ENCODE results near the gene PARP16.

The PARP16 gene, protein sequence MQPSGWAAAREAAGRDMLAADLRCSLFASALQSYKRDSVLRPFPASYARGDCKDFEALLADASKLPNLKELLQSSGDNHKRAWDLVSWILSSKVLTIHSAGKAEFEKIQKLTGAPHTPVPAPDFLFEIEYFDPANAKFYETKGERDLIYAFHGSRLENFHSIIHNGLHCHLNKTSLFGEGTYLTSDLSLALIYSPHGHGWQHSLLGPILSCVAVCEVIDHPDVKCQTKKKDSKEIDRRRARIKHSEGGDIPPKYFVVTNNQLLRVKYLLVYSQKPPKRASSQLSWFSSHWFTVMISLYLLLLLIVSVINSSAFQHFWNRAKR

DNA sequence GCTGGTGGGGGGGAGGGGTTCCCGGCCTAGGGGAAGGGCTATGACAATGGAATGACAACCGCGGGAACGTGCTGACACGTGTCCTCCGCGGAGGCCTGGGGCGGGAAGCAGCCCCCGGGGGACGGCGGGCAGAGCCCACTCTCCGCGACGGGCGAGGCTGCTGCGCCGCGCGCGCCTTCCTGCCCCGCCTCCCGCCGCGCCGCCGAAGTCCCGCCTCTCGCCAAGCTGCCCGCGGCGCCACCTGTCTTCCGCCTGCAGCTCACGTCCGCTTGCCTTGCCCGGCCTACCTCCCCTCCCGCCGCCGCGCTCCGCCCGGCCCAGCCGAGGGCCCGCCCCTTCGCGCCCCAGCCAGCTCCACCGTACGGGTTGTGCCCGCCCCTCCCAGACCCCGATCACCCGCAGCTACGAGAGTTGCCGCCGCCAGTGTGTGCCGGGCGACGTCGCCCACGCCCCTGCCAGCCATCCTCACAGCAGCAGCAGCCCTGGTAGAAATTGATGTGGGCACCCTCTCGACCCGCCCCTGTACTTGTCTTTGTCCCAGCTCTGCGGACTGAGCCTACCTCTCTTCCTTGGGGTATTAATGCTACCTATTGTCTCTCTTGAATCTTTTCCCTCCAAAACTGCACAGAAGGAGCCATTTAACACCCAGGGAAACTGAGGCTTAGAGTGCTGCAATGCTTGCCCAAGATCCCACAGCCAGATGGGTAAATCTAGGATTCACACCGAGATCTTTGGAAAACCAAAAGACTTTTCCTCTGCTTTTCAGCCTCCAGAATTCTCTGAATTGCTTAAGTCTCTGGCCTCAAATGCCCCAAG is at the start of gene PARP16:
TSS of gene PARP16 (minus strand) at position 180 of the 816 bp plus-strand sequence. CDS start 457 bp downstream, outside the sequence.
- no peaks in the 10 kb centered on the region for H3K36me3 ChIP-seq (ENCODE audit: insufficient read depth)
- peaks cover 20% of the 10 kb centered on the region for H3K4me1 ChIP-seq (ENCODE audit: low read depth, poor library complexity, severe bottlenecking)
- H2AFZ ChIP-seq (ENCODE audit: low read depth): peak within 1 kb of the TSS; percentile 97
- no peaks in the 10 kb centered on the region for H3K27me3 ChIP-seq (ENCODE audit: insufficient read depth, low read depth)
- peak within 1 kb of the TSS; percentile 67 for H3K9ac ChIP-seq
- H3K4me2 ChIP-seq: peak within 1 kb of the TSS; percentile 95
- no peak within 1 kb of the TSS for H3K4me3 ChIP-seq (IDR thresholded peaks at IDR 0.05; ENCODE audit: insufficient read depth, low read depth, low read length)
- H3K27ac ChIP-seq: peak within 1 kb of the TSS; percentile 64
- no peaks in the 10 kb centered on the region for H4K20me1 ChIP-seq (ENCODE audit: insufficient read depth)
- H3K79me2 ChIP-seq (ENCODE audit: insufficient read depth, low read depth): no peaks in the 10 kb centered on the region
- TF ChIP-seq, protein P1, sequence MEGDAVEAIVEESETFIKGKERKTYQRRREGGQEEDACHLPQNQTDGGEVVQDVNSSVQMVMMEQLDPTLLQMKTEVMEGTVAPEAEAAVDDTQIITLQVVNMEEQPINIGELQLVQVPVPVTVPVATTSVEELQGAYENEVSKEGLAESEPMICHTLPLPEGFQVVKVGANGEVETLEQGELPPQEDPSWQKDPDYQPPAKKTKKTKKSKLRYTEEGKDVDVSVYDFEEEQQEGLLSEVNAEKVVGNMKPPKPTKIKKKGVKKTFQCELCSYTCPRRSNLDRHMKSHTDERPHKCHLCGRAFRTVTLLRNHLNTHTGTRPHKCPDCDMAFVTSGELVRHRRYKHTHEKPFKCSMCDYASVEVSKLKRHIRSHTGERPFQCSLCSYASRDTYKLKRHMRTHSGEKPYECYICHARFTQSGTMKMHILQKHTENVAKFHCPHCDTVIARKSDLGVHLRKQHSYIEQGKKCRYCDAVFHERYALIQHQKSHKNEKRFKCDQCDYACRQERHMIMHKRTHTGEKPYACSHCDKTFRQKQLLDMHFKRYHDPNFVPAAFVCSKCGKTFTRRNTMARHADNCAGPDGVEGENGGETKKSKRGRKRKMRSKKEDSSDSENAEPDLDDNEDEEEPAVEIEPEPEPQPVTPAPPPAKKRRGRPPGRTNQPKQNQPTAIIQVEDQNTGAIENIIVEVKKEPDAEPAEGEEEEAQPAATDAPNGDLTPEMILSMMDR (conservative IDR thresholded peaks at IDR 0.05; ENCODE audit: low read depth, low read length): no peak

DNA sequence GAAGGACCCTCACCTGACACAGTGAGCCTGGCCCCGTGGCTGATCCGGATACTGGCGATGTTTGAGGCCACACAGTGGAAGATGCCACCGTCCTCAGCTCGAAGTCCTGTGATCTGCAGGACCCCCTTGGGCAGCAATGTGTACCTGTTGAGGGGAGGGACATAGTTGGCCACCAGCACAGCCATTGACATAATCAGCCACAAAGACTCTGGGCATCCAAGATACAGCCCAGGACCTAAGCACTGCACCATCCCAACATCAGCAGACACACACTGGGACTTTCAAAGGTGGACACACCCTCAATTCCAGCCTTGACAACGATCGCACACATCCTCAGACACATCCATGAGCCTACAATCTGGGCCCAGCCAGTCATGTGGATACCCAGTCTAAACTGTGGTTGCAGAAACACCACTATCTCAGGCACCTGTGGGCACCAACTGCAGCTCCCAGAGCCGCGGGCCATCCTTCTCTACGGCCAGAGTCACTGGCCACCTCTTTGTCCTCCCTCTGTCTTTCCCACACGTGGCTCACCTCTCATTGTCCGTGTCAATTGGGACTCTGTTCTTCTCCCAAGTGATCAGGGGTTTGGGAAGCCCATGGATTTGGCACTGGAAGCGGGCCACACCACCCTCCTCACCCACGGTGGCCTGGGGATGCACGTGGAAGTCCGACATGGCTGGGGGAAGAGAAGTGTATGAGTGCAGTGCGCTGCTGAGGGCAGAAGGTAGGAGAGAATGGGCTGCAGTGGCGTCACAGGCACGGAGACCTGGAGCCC is 48.8 kb upstream of the PARP16 start:
- Histone ChIP-seq H3K79me2 (ENCODE audit: insufficient read depth, low read depth) (no peaks in the 10 kb centered on the region), H3K36me3 (ENCODE audit: insufficient read depth) (no peaks in the 10 kb centered on the region), H4K20me1 (ENCODE audit: insufficient read depth) (no peaks in the 10 kb centered on the region), H3K27ac (no peak overlapping the region), H3K4me1 (ENCODE audit: low read depth, poor library complexity, severe bottlenecking) (no peaks in the 10 kb centered on the region), H3K4me3 (IDR thresholded peaks at IDR 0.05; ENCODE audit: insufficient read depth, low read depth, low read length) (no peak overlapping the region), H3K27me3 (ENCODE audit: insufficient read depth, low read depth) (no peaks in the 10 kb centered on the region; the same call in 1 of the 2 replicates), H3K4me2 (no peak overlapping the region), H2AFZ (ENCODE audit: low read depth) (no peak overlapping the region), H3K9ac (no peak overlapping the region)
- TF ChIP-seq, protein P1 (conservative IDR thresholded peaks at IDR 0.05; ENCODE audit: low read depth, low read length): no peak

DNA sequence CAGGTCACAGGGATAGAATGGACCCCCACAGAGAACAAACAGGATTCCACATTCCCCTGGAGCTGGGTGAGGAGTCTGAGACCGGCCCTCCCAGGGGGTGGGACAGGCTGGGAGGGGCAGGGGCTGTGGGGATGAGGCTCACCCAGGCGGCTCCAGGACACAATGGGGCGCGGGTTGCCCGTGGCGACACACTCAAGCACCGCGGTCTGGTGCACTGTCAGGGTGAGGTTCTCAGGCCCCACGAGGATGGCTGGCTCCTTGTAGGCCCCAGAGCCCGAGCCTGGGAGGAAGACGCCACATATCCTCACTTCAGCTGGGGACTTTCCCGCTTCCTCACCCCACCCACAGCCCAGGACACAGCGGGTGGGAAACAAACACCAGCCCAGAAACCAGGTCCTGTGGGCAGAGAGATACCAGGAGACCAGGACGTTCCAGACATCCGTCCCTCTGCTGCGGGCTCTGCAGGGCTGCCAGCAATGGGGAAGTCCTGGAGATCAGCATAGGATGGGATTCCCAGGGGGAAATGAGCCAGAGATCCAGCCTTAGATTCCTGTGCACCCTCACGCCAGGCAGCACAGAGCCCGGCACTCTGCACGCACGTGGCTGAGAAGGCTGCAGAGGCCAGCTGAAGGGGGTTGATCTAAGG is 48.0 kb upstream of the PARP16 start:
- no peak overlapping the region for H3K9ac ChIP-seq
- H3K4me1 ChIP-seq (ENCODE audit: low read depth, poor library complexity, severe bottlenecking): no peaks in the 10 kb centered on the region
- no peak overlapping the region for H2AFZ ChIP-seq (ENCODE audit: low read depth)
- H3K27ac ChIP-seq: no peak overlapping the region
- H3K4me2 ChIP-seq: no peak overlapping the region
- no peak overlapping the region for H3K4me3 ChIP-seq (IDR thresholded peaks at IDR 0.05; ENCODE audit: insufficient read depth, low read depth, low read length)
- H3K27me3 ChIP-seq (ENCODE audit: insufficient read depth, low read depth): no peaks in the 10 kb centered on the region; the same call in 1 of the 2 replicates
- TF ChIP-seq, protein P1 (conservative IDR thresholded peaks at IDR 0.05; ENCODE audit: low read depth, low read length): no peak
- H3K79me2 ChIP-seq (ENCODE audit: insufficient read depth, low read depth): no peaks in the 10 kb centered on the region
- H4K20me1 ChIP-seq (ENCODE audit: insufficient read depth): no peaks in the 10 kb centered on the region
- H3K36me3 ChIP-seq (ENCODE audit: insufficient read depth): no peaks in the 10 kb centered on the region

DNA sequence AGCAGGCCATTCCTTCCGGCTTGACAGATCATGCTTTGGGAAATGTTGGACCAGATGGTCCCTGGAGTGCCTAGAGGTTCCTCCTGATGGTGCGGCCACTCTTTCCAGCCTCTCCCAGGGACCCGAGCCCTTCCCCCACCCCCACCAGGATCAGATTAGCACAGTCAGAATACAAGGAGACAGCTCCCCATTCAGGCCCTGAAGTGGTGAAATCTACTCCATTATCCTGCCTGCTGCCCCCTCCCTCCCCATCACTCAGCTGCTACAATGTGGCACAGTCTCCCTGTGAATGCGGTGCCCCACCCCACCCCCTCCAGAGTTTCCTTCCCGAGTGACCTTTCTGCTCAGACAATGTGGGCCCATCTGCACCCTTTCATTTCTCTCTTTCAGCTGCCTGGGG is 47.2 kb upstream of the PARP16 start:
- no peak overlapping the region for H3K9ac ChIP-seq
- no peaks in the 10 kb centered on the region for H4K20me1 ChIP-seq (ENCODE audit: insufficient read depth)
- no peaks in the 10 kb centered on the region; the same call in 1 of the 2 replicates for H3K27me3 ChIP-seq (ENCODE audit: insufficient read depth, low read depth)
- H3K36me3 ChIP-seq (ENCODE audit: insufficient read depth): no peaks in the 10 kb centered on the region
- no peak overlapping the region for H2AFZ ChIP-seq (ENCODE audit: low read depth)
- H3K27ac ChIP-seq: no peak overlapping the region
- no peak overlapping the region for H3K4me2 ChIP-seq
- no peaks in the 10 kb centered on the region for H3K79me2 ChIP-seq (ENCODE audit: insufficient read depth, low read depth)
- no peak overlapping the region for H3K4me3 ChIP-seq (IDR thresholded peaks at IDR 0.05; ENCODE audit: insufficient read depth, low read depth, low read length)
- TF ChIP-seq, protein P1 (conservative IDR thresholded peaks at IDR 0.05; ENCODE audit: low read depth, low read length): no peak
- no peaks in the 10 kb centered on the region for H3K4me1 ChIP-seq (ENCODE audit: low read depth, poor library complexity, severe bottlenecking)

Measured in KMS-11 (cell line).